Activated naive CD4-positive, alpha-beta T cell treated with anti-CD3 and anti-CD28 coated beads, Interleukin-2, amount 10 ng/mL, durations not matched to agents 7 days and 5 days (primary cell): ENCODE results near the gene BBS1.
"Not testable (repeated sequence)": the region's sequence is repeated elsewhere in the genome, so short reads cannot be mapped to it uniquely, and the experiment has no call there.

Experiments used
- CTCF ChIA-PET: fragments of 350-600 bp; sonication (Branson Sonifier 250); formaldehyde crosslinking; loops from one replicate; lab custom pipeline; 2021; ENCODE audit warnings: antibody characterized with exemption; lab: Charles Lee
- DNase-seq: peaks from one replicate; pipeline ENCODE4 v3.0.0-alpha.2; 2020
- H3K27ac Mint-ChIP-seq: one replicate; pipeline ENCODE4 v1.8.0; 2021; ENCODE audit warnings: mild to moderate bottlenecking, moderate library complexity, mixed read lengths
- H3K27me3 Mint-ChIP-seq: one replicate; pipeline ENCODE4 v1.8.0; 2021; ENCODE audit warnings: mild to moderate bottlenecking, mixed read lengths
- H3K36me3 Mint-ChIP-seq: one replicate; pipeline ENCODE4 v1.8.0; 2021; ENCODE audit warnings: mixed read lengths
- H3K4me1 Mint-ChIP-seq: one replicate; pipeline ENCODE4 v1.8.0; 2021; ENCODE audit warnings: mixed read lengths
- H3K4me3 Mint-ChIP-seq: one replicate; pipeline ENCODE4 v1.8.0; 2021; ENCODE audit warnings: mild to moderate bottlenecking, moderate library complexity, mixed read lengths
- H3K9me3 Mint-ChIP-seq: one replicate; pipeline ENCODE4 v1.8.0; 2021; ENCODE audit warnings: mixed read lengths

The BBS1 gene

GRCh38 chr11:66524304-66525040 lies 14.0 kb downstream of the BBS1 start:
- DNase-seq: no peak
- Mint-ChIP-seq H3K9me3 (no peaks in the 10 kb centered on the region), H3K36me3 (peaks cover 13% of the 10 kb centered on the region), H3K27ac (no peak overlapping the region), H3K4me3 (no peak overlapping the region), H3K27me3 (no peaks in the 10 kb centered on the region), H3K4me1 (no peaks in the 10 kb centered on the region)
- CTCF ChIA-PET: no interaction called here

- CTCF ChIA-PET: no interaction called here
- H3K27ac Mint-ChIP-seq: no peak overlapping the region
- no peak overlapping the region for H3K4me3 Mint-ChIP-seq
- no peaks in the 10 kb centered on the region for H3K27me3 Mint-ChIP-seq
- H3K9me3 Mint-ChIP-seq: no peaks in the 10 kb centered on the region
- no peaks in the 10 kb centered on the region for H3K4me1 Mint-ChIP-seq
- DNase-seq: no peak
- H3K36me3 Mint-ChIP-seq: no peaks in the 10 kb centered on the region
Measured at GRCh38 chr11:66529069-66529468, 18.6 kb downstream of the BBS1 start.

- no peak overlapping the region for H3K27ac Mint-ChIP-seq
- H3K4me1 Mint-ChIP-seq: no peaks in the 10 kb centered on the region
- H3K9me3 Mint-ChIP-seq: no peaks in the 10 kb centered on the region
- no peak for DNase-seq
- H3K27me3 Mint-ChIP-seq: no peaks in the 10 kb centered on the region
- no peaks in the 10 kb centered on the region for H3K36me3 Mint-ChIP-seq
- CTCF ChIA-PET: no interaction called here
- no peak overlapping the region for H3K4me3 Mint-ChIP-seq
Measured at GRCh38 chr11:66529655-66530054, 19.2 kb downstream of the BBS1 start.

- H3K27me3 Mint-ChIP-seq: no peaks in the 10 kb centered on the region
- H3K4me3 Mint-ChIP-seq: no peak overlapping the region
- no peak for DNase-seq
- H3K9me3 Mint-ChIP-seq: no peaks in the 10 kb centered on the region
- H3K27ac Mint-ChIP-seq: no peak overlapping the region
- CTCF ChIA-PET: no interaction called here
- peaks cover 10% of the 10 kb centered on the region for H3K36me3 Mint-ChIP-seq
- no peaks in the 10 kb centered on the region for H3K4me1 Mint-ChIP-seq
Measured at GRCh38 chr11:66530927-66531709, 20.7 kb downstream of the BBS1 start.

- H3K4me1 Mint-ChIP-seq: no peaks in the 10 kb centered on the region
- no peak overlapping the region for H3K4me3 Mint-ChIP-seq
- no peak overlapping the region for H3K27ac Mint-ChIP-seq
- CTCF ChIA-PET: no interaction called here
- no peaks in the 10 kb centered on the region for H3K9me3 Mint-ChIP-seq
- DNase-seq: no peak
- peaks cover 13% of the 10 kb centered on the region for H3K36me3 Mint-ChIP-seq
- no peaks in the 10 kb centered on the region for H3K27me3 Mint-ChIP-seq
Measured at GRCh38 chr11:66531841-66532240, 21.4 kb downstream of the BBS1 start.

- DNase-seq: no peak
- H3K9me3 Mint-ChIP-seq: no peaks in the 10 kb centered on the region
- no peaks in the 10 kb centered on the region for H3K4me1 Mint-ChIP-seq
- no peak overlapping the region for H3K27ac Mint-ChIP-seq
- no peaks in the 10 kb centered on the region for H3K27me3 Mint-ChIP-seq
- peaks cover 15% of the 10 kb centered on the region for H3K36me3 Mint-ChIP-seq
- CTCF ChIA-PET: interaction anchor here (0.6 kb wide), 1 partner anchor 49 kb away, joined by 3 read pairs; no protein-coding TSS in a partner anchor
- no peak overlapping the region for H3K4me3 Mint-ChIP-seq
Measured at GRCh38 chr11:66532784-66533183, 22.3 kb downstream of the BBS1 start.

- CTCF ChIA-PET: no interaction called here
- H3K36me3 Mint-ChIP-seq: peaks cover 41% of the 10 kb centered on the region
- no peaks in the 10 kb centered on the region for H3K9me3 Mint-ChIP-seq
- H3K27ac Mint-ChIP-seq: no peak overlapping the region
- H3K4me3 Mint-ChIP-seq: no peak overlapping the region
- H3K4me1 Mint-ChIP-seq: peaks cover 22% of the 10 kb centered on the region
- DNase-seq: no peak
- no peaks in the 10 kb centered on the region for H3K27me3 Mint-ChIP-seq
Measured at GRCh38 chr11:66539170-66539869, 28.9 kb downstream of the BBS1 start.

- Mint-ChIP-seq H3K27ac (no peak overlapping the region), H3K27me3 (no peaks in the 10 kb centered on the region), H3K4me3 (no peak overlapping the region), H3K4me1 (peaks cover 24% of the 10 kb centered on the region), H3K9me3 (no peaks in the 10 kb centered on the region), H3K36me3 (peaks cover 40% of the 10 kb centered on the region)
- CTCF ChIA-PET: no interaction called here
- DNase-seq: no peak
Measured at GRCh38 chr11:66539870-66540213, 29.4 kb downstream of the BBS1 start.

- H3K9me3 Mint-ChIP-seq, H3K4me3 Mint-ChIP-seq, DNase-seq, CTCF ChIA-PET, H3K27ac Mint-ChIP-seq, H3K27me3 Mint-ChIP-seq: not testable (repeated sequence)
- Mint-ChIP-seq H3K36me3 (peaks cover 35% of the 10 kb centered on the region), H3K4me1 (peaks cover 28% of the 10 kb centered on the region)
Measured at GRCh38 chr11:66540598-66540997, 30.2 kb downstream of the BBS1 start.

GRCh38 chr11:66541892-66542291 lies 31.5 kb downstream of the BBS1 start:
- no peak for DNase-seq

GRCh38 chr11:66542362-66542761 lies 31.9 kb downstream of the BBS1 start:
- no peak overlapping the region for H3K4me3 Mint-ChIP-seq
- peaks cover 8% of the 10 kb centered on the region for H3K27me3 Mint-ChIP-seq
- no peaks in the 10 kb centered on the region for H3K9me3 Mint-ChIP-seq
- no peak for DNase-seq
- peak overlapping the region; percentile 65 for H3K27ac Mint-ChIP-seq
- peaks cover 35% of the 10 kb centered on the region for H3K4me1 Mint-ChIP-seq
- H3K36me3 Mint-ChIP-seq: peaks cover 26% of the 10 kb centered on the region
- CTCF ChIA-PET: interaction anchor here (1.4 kb wide), 1 partner anchor 27 kb away, joined by 3 read pairs; no protein-coding TSS in a partner anchor

More at GRCh38 chr11:66541892-66542291, 31.5 kb downstream of the BBS1 start:
- Mint-ChIP-seq H3K9me3 (no peaks in the 10 kb centered on the region), H3K36me3 (peaks cover 28% of the 10 kb centered on the region), H3K4me3 (no peak overlapping the region), H3K27ac (no peak overlapping the region), H3K4me1 (peaks cover 34% of the 10 kb centered on the region), H3K27me3 (peaks cover 4% of the 10 kb centered on the region)
- CTCF ChIA-PET: interaction anchor here (0.6 kb wide), 1 partner anchor 399 kb away, joined by 3 read pairs; no protein-coding TSS in a partner anchor

- H3K9me3 Mint-ChIP-seq: no peaks in the 10 kb centered on the region
- CTCF ChIA-PET: interaction anchor here (1.0 to 1.4 kb wide), 2 partner anchors 28 to 135 kb away, joined by 3 to 5 read pairs; no protein-coding TSS in a partner anchor
- peaks cover 19% of the 10 kb centered on the region for H3K27me3 Mint-ChIP-seq
- H3K4me1 Mint-ChIP-seq: peaks cover 35% of the 10 kb centered on the region
- H3K27ac Mint-ChIP-seq: peak overlapping the region; percentile 86
- peaks cover 25% of the 10 kb centered on the region for H3K36me3 Mint-ChIP-seq
- DNase-seq: peak; percentile 79
- peak overlapping the region; percentile 66 for H3K4me3 Mint-ChIP-seq
Measured at GRCh38 chr11:66543263-66544107, 33.0 kb downstream of the BBS1 start.

- Mint-ChIP-seq H3K36me3 (peaks cover 21% of the 10 kb centered on the region), H3K27me3 (peaks cover 34% of the 10 kb centered on the region), H3K4me1 (peaks cover 35% of the 10 kb centered on the region), H3K4me3 (peak overlapping the region; percentile 91), H3K27ac (peak overlapping the region; percentile 82)
- DNase-seq, H3K9me3 Mint-ChIP-seq: not testable (repeated sequence)
- CTCF ChIA-PET: interaction anchor here (1.0 to 1.1 kb wide), 2 partner anchors 93 to 133 kb away, joined by 3 read pairs; partner anchors contain the start of gene RBM4B
Measured at GRCh38 chr11:66544952-66545351, 34.5 kb downstream of the BBS1 start.
